ENCODE data around the gene ZNF324B.
"Not testable (repeated sequence)": the region's sequence is repeated elsewhere in the genome, so short reads cannot be mapped to it uniquely, and the experiment has no call there.

The ZNF324B gene

DNA sequence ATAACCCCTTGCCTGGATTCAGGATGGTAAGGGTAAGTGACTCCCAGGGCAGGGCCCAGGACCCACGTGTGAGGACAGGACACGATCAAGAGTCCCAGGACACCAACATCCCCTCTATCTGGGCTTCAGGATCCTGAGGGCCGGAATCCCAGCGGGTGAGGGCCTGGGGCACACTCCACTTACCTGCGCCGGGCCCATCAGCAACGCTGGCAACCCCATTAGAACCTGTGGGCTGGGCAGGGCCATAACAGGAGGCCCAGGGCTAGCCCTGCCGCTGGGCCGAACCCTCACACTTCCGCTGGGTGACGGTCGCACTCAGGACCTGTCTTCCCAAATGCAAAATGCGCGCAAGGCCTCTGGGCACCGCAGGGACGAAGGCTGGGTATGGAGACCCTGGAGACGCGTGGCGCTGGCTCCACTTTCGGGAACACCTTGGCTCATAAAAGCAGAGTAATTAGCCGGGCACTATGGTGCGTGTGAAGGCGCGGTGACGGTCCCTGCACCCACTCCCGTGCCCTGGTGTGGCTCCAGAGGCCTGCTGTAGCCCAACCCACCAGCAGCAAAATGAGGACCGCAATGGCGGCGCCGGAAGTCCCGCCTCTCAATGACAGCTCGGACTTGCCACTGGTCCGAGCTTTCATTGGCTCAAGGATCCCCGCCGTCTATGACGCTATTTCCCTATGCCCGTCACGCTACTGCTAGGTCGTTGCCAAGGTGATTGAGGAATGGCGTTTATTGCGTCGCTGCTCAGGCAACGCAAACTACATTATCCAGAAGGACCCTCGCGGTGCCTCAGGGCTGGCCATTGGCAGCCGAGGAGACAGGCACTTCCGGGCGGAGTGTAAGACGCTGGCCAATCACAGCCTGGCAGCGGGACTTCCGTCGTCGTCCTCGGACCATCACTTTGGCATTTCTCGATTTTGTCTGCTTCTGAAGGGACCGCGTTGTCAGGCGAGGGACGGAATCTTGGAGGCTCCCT is 11.6 kb upstream of the ZNF324B start, which contains the start of gene ZNF132:
ZNF132 (minus strand) TSS at position 578 of the 979 bp plus-strand sequence; CDS start at position 246, 332 bp downstream.
- H3K4me3 ChIP-seq (ENCODE audit: low read depth, low read length) = peak within 1 kb of the TSS; percentile 83
- TF ChIP-seq, protein P1, sequence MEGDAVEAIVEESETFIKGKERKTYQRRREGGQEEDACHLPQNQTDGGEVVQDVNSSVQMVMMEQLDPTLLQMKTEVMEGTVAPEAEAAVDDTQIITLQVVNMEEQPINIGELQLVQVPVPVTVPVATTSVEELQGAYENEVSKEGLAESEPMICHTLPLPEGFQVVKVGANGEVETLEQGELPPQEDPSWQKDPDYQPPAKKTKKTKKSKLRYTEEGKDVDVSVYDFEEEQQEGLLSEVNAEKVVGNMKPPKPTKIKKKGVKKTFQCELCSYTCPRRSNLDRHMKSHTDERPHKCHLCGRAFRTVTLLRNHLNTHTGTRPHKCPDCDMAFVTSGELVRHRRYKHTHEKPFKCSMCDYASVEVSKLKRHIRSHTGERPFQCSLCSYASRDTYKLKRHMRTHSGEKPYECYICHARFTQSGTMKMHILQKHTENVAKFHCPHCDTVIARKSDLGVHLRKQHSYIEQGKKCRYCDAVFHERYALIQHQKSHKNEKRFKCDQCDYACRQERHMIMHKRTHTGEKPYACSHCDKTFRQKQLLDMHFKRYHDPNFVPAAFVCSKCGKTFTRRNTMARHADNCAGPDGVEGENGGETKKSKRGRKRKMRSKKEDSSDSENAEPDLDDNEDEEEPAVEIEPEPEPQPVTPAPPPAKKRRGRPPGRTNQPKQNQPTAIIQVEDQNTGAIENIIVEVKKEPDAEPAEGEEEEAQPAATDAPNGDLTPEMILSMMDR (IDR thresholded peaks at IDR 0.05; ENCODE audit: low read depth, low read length) = no peak

GRCh38 chr19:58440556-58440955 is 10.9 kb upstream of the ZNF324B start:
- H3K4me3 ChIP-seq (ENCODE audit: low read depth, low read length) = peak overlapping the region; percentile 83
- TF ChIP-seq, protein P1 (IDR thresholded peaks at IDR 0.05; ENCODE audit: low read depth, low read length) = no peak

DNA sequence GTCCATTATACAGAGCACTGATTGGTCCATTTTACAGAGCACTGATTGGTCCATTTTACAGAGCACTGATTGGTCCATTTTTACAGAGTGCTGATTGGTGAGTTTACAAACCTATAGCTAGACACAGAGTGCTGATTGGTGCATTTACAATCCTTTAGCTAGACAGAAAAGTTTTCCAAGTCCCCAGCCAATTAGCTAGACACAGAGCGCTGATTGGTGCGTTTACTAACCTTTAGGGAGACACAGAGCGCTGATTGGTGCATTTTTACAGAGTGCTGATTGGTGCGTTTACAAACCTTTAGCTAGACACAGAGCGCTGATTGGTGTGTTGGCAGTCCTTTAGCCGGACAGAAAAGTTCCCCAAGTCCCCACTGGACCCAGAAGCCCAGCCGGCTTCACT is 8.4 kb upstream of the ZNF324B start:
- H3K4me3 ChIP-seq (ENCODE audit: low read depth, low read length) = not testable (repeated sequence)

- H3K4me3 ChIP-seq (ENCODE audit: low read depth, low read length) = not testable (repeated sequence)
Observed at GRCh38 chr19:58448860-58449259, 2.6 kb upstream of the ZNF324B start.

- not testable (repeated sequence) for H3K4me3 ChIP-seq (ENCODE audit: low read depth, low read length)
Observed at GRCh38 chr19:58449980-58450379, 1.4 kb upstream of the ZNF324B start.

DNA sequence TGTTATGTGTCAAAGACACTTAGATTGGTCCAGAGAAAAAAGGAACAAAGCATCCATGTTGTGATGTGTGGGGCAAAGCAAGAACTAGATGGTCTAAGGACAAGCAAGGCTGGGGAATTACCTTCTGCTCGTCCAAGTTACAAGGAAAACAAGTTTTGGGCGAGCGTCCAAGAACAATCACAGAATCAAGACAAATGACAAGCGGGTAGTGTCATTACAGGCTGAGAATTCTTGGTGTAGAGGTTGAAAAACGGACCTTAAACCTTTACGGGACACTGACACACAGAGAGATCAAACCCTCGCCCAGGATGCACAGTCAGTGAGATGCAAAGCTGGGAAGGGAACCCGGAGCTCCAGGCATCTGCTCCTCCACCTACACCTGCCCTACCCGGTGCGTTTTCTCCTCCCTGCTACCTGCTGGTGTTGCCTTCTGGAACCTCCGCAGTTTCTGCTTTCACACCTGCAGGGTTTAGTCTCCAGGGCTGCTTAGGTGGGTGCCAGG is 515 bp upstream of the ZNF324B start:
- TF ChIP-seq, protein P1 (IDR thresholded peaks at IDR 0.05; ENCODE audit: low read depth, low read length) = no peak
- H3K4me3 ChIP-seq (ENCODE audit: low read depth, low read length) = peak overlapping the region; percentile 80

DNA sequence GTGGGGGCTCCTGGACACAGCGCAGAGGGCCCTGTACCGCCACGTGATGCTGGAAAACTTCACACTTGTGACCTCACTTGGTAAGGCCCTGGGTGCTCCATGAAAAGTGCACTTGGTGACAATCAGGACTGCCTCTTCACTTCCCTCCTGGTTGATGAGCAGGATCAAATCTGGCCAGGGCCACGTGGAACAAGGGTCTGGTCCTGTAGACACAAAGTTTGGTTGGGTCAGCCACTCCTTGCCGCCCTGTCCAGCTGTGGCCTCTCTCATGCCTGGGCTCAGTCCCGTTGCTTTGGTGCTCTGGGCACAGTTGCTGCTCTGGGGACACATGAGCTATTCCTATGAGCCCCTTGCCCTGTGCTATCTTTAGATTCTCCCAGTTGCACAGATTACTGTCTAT is 2.3 kb downstream of the ZNF324B start:
- TF ChIP-seq, protein P1 (IDR thresholded peaks at IDR 0.05; ENCODE audit: low read depth, low read length) = no peak
- no peak overlapping the region for H3K4me3 ChIP-seq (ENCODE audit: low read depth, low read length)

DNA sequence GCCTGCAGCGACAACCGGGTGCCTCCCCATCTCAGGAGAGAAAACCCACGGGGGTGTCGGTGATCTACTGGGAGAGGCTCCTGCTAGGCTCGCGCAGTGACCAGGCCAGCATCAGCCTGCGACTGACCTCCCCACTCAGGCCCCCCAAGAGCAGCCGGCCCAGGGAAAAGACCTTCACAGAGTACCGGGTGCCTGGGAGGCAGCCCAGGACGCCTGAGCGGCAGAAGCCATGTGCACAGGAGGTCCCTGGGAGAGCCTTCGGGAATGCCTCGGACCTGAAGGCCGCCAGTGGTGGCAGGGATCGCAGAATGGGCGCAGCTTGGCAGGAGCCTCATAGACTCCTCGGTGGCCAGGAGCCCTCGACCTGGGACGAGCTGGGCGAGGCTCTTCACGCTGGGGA is 3.9 kb downstream of the ZNF324B start:
- H3K4me3 ChIP-seq (ENCODE audit: low read depth, low read length) = no peak overlapping the region
- TF ChIP-seq, protein P1 (IDR thresholded peaks at IDR 0.05; ENCODE audit: low read depth, low read length) = no peak

- TF ChIP-seq, protein P1 (IDR thresholded peaks at IDR 0.05; ENCODE audit: low read depth, low read length) = no peak
- H3K4me3 ChIP-seq (ENCODE audit: low read depth, low read length) = no peak overlapping the region
Observed at GRCh38 chr19:58456111-58456510, 4.7 kb downstream of the ZNF324B start.

All from WI38 (cell line).